Activated naive CD4-positive, alpha-beta T cell treated with anti-CD3 and anti-CD28 coated beads, Interleukin-2, amount 50 U/mL, for 72 hours (primary cell): Measurements from ENCODE around the gene RPTOR. TPM values are rescaled to one million over a fixed set of nuclear protein-coding genes. Genes with fewer than 3 reads are reported as not detected.

Experiments
- ATAC-seq, 2 donors: fragments of 150-1000 bp; cut with Tn5 transposase; 2 replicates each; pipeline ENCODE4 v1.10.0; 2021; ENCODE audit warnings: mild to moderate bottlenecking in 2 of 2, moderate library complexity in 2 of 2
- DNase-seq, 2 donors: peaks; one replicate each; pipeline ENCODE4 v3.0.0; 2021 to 2022; ENCODE audit warnings: low spot score in 2 of 2
- H3K27ac Mint-ChIP-seq, 2 donors: one replicate each; pipeline ENCODE4 v1.8.0; 2022; ENCODE audit warnings: mild to moderate bottlenecking in 2 of 2, mixed read lengths in 2 of 2
- H3K36me3 Mint-ChIP-seq, 2 donors: one replicate each; pipeline ENCODE4 v1.8.0; 2022; ENCODE audit warnings: mixed read lengths in 2 of 2
- H3K9me3 Mint-ChIP-seq, 2 donors: one replicate each; pipeline ENCODE4 v1.8.0; 2022; ENCODE audit warnings: mixed read lengths in 2 of 2
- total RNA-seq, 2 donors: library from RNA; stranded (reverse); gene quantifications; one replicate each; pipeline ENCODE4 v1.2.3, GENCODE V29; 2022

RPTOR gene
- total RNA-seq, 2 donors from 2014 or later, result 59.5 to 128 TPM

DNA sequence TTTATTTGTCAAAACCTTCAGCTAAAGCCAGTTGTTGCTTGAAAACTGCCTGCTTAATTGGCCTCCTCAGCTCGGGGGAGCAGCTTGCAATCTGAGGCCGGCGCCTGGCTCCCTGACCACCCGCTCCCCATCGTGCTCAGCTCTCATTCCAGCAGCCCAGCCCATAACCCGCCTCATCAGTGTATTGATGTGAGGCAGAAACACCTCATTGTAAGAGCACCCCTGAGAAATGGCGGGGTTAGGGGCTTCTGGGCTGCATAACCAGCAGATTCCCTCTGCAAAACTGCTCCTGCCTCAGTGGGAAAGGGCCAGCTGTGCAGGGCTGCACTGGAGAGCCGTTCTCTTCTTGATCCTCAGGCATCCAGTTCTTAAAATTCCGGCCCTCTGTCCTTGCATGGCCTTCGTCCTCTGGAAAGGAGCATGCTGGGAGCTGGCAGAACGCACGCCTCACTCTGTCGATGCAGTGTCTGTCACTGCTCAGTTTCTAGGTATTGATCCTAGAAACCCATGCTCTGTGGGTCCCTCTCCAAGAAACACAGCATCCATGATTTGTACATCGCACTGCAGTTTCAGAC, 333.2 kb downstream of the RPTOR start:
- H3K9me3 Mint-ChIP-seq, result peaks cover 0 to 9% of the 10 kb centered on the region in 2 donors
- peaks cover 53 to 66% of the 10 kb centered on the region in 2 donors for H3K36me3 Mint-ChIP-seq
- H3K27ac Mint-ChIP-seq, result peak overlapping the region; percentile 96 to 99
- peak; percentile 4 to 12 for ATAC-seq
- no peak for DNase-seq

DNA sequence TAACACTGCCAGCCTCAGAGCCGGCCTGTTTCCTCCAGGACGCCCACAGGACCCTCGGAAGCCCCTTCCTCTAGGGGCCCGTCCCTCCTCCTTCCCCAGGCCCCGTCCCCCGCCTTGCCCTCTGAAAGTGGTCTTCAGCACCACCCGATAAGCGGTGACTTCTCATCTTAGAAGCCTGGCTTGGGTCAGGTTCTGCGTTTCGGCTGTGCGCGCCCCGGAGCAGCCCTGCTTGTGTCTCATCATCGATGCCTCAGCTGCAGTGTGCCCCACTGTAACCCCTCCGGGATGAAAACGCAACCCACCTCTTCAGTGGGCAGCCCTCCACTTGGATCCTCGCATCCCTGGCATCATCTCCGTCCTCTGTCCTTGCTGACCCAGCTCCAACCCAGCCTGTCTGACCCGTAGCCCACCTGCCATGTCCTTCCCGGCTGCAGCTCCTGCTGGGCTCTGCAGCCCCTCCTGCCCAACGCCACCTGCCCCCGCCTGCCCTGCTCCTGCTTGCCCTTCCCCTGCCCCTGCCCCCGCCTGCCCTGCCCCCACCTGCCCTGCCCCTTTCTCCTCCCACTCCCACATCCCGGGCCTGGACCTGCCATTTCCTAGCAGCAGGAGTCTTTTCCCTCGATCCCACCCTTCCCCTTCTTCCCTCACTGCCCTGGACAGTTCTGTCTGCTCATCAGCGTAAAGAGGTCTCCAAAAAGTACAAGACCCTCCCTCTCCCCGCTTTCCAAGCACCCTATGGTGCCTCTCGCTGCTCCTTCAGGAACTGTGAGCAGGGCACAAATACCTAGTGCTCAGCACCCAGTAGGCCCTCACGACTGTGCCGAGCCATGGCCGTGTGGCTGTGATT, 334.5 kb downstream of the RPTOR start:
- Mint-ChIP-seq H3K27ac (peak overlapping the region; percentile 89 to 96), H3K9me3 (peaks cover 0 to 9% of the 10 kb centered on the region in 2 donors), H3K36me3 (peaks cover 43 to 65% of the 10 kb centered on the region in 2 donors)
- ATAC-seq, result no peak
- no peak for DNase-seq

DNA sequence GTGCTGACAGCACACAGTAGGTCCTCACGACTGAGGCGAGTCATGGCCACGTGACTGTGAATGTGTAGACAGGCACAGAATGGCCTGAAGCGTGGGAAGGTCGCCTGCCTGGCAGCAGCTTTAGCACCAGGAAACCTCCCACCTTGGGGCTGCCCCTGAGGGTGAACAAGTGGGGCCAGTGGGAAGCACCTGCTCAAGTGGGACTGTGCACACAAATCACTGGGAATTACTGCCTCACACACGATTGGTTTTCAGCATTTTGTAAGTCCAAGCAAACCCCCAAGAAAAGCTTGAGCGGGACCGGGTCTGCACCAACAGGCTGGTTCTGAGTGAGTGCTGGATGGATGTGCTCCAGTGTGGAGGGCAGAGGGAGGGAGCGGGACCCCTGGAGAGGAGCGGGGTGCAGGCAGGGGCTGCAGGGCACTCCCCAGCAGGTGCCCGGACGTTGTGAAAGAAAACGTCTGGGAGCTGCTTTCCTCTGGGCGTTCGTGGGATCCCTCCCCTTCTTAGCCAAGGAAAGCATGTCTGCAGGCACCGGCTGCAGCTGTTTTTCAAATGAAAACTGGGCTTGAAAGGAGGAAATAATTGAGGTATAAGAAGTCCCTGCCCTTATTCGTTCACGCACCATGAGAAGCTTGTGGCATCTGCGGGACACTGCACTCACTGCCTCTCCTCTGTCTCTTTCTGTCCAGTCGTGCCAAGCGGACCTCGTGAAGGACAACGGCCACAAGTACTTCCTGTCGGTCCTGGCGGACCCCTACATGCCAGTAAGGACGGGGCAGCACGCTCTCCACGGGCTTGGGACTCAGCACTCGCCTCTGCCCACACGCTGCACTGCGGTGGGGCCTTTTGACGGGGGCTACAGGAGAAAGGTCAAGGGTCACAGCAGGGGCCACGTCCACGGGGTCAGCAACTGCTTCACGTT, 335.3 kb downstream of the RPTOR start:
- DNase-seq (peak in 1 of 2 donors; percentile 74), ATAC-seq (peak in 1 of 2 donors; percentile 28)
- Mint-ChIP-seq H3K9me3 (peaks cover 0 to 9% of the 10 kb centered on the region in 2 donors), H3K36me3 (peaks cover 39 to 66% of the 10 kb centered on the region in 2 donors), H3K27ac (peak overlapping the region; percentile 89 to 96)

DNA sequence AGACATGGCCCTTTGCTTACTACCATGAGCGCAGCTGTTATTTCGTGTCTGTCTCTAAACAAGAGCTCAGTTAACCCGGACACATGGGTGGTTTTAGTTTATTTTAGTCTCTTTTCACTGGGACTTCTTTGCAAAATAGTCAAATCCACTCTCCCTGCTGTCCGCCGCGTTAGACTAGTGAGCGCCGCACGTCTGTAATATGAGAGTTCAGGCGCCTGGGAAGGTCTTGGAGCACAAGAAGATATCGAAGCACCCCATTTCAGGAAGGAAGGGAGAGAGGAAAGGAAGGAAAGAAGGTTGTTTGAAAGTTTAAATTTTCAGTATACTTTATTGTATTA, 336.0 kb downstream of the RPTOR start:
- H3K27ac Mint-ChIP-seq, result peak overlapping the region; percentile 56 to 96
- peaks cover 0 to 9% of the 10 kb centered on the region in 2 donors for H3K9me3 Mint-ChIP-seq
- ATAC-seq, result no peak
- no peak for DNase-seq
- H3K36me3 Mint-ChIP-seq, result peaks cover 32 to 65% of the 10 kb centered on the region in 2 donors

DNA sequence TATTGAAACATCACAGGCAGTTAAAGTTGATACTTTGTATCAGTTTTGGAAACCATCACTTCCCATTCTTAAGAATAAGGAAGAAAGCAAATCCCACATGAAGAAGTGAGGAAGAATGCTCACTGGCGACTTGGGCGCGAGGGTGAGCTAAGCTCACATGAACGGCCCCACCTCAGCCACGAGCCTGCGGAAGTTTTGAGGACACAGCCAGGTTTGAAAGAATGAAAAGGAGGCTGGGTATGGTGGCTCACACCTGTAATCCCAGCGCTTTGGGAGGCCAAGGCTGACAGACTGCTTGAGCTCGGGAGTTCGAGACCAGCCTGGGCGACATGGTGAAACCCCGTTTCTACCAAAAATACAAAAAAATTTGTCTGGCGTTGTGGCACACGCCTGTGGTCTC, 336.7 kb downstream of the RPTOR start:
- no peak for DNase-seq
- ATAC-seq, result no peak
- peaks cover 32 to 69% of the 10 kb centered on the region in 2 donors for H3K36me3 Mint-ChIP-seq
- peak overlapping the region in 1 of 2 donors; percentile 96 for H3K27ac Mint-ChIP-seq
- peaks cover 0 to 9% of the 10 kb centered on the region in 2 donors for H3K9me3 Mint-ChIP-seq

DNA sequence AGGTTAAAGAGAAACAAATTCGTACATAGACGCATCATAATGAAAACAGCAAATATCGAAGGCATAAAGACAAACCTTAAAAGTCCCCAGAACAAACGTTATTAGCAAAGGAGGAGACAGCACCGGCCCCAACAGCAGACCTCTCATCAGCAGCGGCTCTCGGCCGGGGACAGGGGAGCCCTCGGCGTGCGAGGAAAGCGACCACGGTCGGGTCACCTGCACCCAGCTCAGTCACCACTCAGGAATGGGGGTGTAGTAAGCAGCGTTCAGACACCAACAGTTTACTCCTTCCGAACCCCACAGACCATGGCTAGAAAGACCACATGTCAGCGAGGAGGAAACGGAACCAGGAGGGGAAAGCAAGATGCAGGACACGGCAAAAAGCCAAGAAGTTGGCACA, 337.7 kb downstream of the RPTOR start:
- Mint-ChIP-seq H3K27ac (peak overlapping the region in 1 of 2 donors; percentile 96), H3K9me3 (peaks cover 0 to 4% of the 10 kb centered on the region in 2 donors), H3K36me3 (peaks cover 25 to 68% of the 10 kb centered on the region in 2 donors)
- DNase-seq (no peak), ATAC-seq (no peak)

DNA sequence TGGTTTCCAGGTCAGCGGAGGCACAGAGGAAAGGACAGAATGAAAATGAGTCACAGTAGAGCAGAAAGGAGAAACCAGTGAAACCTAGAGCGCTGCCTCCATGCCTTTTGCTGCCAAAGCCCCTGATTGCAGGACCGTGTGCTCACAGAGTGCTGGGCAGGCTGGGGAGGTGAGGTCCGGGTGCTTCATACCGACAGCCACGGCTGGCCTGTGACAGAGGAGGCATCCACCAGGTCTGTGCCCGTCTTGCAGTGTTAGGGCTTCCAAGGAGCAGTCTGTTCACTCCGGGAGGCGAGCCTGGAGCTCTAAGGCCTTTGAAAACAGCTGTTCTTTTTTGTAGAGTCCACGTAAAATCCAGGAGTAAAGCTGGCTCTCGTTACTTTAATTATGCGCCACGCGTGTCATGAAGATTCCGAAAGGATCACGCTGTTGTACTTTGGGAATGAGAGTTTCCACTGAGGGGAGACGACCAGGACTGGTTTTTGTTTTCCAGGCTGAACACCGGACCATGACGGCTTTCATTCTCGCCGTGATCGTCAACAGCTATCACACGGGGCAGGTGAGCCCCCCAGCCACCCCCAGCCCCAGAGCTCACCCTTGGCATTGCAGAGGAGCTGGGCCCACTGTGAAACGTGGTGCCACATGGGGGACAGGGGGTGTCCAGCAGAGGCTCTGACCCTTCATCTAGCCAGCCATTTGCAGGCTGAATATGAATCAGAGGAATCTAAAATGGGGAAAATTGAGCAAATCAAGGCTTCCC, 338.5 kb downstream of the RPTOR start:
- peaks cover 23 to 67% of the 10 kb centered on the region in 2 donors for H3K36me3 Mint-ChIP-seq
- peaks cover 0 to 3% of the 10 kb centered on the region in 2 donors for H3K9me3 Mint-ChIP-seq
- ATAC-seq (no peak), DNase-seq (no peak)
- peak overlapping the region; percentile 29 to 96 for H3K27ac Mint-ChIP-seq

DNA sequence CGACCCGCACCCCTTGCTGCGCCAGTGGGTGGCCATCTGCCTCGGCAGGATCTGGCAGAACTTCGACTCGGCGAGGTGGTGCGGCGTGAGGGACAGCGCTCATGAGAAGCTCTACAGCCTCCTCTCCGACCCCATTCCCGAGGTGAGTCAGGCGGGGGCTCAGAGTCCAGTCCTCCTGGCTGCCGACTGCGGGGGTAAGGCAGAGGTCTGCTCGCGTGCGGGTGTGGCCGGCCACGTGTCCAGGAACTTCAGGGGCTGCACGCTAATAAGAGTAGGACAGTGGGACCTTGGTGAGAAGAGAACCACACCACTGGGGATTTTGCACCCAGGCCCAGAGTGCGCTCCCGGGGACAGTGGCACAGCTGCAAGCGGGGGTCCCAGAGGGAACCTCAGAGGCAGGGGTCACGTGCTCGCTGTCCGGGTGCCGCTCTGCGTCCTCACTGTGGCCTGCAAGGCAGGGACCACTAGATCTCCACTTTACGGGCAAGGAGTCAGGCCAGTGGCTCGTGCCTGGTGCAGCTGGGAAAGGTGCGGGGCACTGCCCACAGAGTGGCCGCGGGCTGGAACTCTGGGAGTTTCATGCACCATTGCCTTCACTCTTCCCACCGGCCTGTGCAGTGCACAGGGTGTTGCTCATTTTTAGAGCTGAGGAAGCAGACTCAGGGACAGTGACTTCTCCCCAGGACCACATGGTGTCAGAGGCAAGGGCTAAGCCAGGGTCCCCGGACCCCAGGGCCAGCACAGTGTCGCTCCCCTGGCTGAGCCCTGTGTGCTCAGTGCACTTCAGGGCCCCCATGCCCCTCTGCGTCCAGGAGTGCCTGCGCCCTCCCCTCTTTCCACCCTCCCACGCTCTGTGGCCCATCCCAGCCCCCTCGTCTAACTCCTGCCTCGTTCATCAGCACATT, 339.4 kb downstream of the RPTOR start:
- H3K27ac Mint-ChIP-seq, result peak overlapping the region; percentile 65 to 98
- peaks cover 26 to 74% of the 10 kb centered on the region in 2 donors for H3K36me3 Mint-ChIP-seq
- DNase-seq (no peak), ATAC-seq (no peak)
- H3K9me3 Mint-ChIP-seq, result peaks cover 0 to 3% of the 10 kb centered on the region in 2 donors

DNA sequence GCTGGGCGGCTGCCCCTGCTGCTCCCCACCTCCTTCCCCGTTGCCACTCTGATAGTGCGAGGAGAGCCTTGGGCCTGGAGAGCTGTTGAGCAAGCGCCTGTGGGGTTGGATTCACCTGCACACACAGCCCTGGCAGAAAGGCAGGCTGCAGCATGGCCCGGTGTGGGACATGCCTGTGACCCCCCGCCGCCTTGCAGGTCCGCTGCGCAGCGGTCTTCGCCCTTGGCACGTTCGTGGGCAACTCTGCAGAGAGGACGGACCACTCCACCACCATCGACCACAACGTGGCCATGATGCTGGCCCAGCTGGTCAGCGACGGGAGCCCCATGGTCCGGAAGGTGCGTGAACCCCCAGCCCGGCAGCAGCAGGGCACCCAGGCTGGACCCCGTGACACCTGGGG, 340.2 kb downstream of the RPTOR start:
- ATAC-seq (no peak), DNase-seq (no peak)
- H3K36me3 Mint-ChIP-seq, result peaks cover 25 to 72% of the 10 kb centered on the region in 2 donors
- H3K27ac Mint-ChIP-seq, result peak overlapping the region; percentile 65 to 98
- H3K9me3 Mint-ChIP-seq, result no peaks in the 10 kb centered on the region

DNA sequence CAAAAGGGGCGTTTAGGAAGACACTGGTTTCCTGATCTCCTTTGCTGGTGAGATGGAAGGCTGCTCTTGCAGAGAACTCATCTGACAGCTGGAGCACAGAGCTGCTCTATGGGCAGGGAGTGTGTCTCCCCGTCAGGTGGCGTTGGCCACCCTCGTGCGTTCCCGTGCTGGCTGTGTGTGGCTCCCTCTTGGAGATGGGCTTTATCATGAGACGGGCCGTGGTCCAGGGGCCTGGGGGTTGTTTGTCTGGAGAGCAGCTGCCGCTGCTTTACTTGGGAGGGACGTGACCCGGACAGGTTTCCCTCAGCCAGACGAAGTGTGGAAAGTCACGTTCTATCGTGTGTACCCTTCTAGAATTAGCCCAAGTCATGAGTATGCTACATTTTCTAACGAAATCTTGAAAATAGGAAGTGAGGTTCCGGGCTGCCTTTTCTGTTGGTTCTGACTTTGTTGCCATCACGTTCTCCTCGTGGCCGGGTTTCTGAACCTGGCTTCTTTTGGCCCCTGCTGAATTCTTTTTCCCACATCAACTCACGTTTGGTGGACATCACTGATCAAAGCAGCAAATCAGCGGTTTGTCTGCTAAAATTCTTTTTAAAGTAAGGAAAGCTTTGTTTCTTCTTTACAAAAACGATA, 341.4 kb downstream of the RPTOR start:
- Mint-ChIP-seq H3K27ac (peak overlapping the region; percentile 29 to 98), H3K9me3 (no peaks in the 10 kb centered on the region), H3K36me3 (peaks cover 30 to 76% of the 10 kb centered on the region in 2 donors)
- ATAC-seq, result no peak
- DNase-seq, result no peak

DNA sequence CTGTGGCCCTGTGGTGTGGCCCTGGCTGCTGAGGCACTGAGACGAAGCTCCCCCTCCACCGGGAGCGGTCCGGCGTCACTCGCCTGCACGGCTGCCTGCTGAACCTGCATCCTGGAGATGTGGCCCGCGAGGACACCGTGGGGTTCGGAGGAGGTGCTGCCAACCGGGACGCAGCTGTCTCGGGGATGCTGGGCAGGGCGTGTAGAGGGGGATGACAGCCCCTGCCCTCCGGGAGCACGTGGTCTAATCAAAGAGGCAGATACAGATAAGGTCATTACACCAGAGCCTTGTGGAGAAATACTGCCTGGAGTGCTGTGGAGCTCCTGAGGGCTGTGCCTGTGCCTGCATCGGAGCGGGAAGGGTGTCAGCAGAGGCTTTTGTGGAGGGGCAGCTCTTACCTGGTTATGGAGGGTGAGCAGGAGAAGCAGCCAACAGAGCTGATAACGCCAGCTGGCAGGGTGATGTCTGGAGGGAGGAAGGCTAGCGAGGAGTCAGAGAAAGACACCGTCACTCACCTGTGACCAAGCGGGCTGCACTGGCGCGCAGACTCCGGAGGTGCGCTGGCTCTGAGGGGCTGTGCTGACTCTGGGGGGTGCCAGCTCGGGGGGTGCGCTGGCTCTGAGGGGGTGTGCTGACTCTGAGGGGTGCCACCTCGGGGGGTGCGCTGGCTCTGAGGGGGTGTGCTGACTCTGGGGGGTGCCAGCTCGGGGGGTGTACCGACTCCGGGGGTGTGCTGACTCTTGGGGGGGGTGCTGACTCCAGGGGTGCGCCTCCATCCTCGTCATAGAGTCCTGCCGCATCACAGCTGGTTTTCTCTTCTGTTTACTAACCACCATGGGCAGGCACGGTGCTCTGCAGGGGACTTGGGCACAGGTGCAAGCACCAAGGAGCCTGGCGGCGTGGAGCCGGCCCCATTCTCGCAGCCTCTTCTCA, 342.3 kb downstream of the RPTOR start:
- H3K27ac Mint-ChIP-seq, result peak overlapping the region; percentile 29 to 98
- no peaks in the 10 kb centered on the region for H3K9me3 Mint-ChIP-seq
- no peak for DNase-seq
- peaks cover 26 to 71% of the 10 kb centered on the region in 2 donors for H3K36me3 Mint-ChIP-seq
- no peak for ATAC-seq

DNA sequence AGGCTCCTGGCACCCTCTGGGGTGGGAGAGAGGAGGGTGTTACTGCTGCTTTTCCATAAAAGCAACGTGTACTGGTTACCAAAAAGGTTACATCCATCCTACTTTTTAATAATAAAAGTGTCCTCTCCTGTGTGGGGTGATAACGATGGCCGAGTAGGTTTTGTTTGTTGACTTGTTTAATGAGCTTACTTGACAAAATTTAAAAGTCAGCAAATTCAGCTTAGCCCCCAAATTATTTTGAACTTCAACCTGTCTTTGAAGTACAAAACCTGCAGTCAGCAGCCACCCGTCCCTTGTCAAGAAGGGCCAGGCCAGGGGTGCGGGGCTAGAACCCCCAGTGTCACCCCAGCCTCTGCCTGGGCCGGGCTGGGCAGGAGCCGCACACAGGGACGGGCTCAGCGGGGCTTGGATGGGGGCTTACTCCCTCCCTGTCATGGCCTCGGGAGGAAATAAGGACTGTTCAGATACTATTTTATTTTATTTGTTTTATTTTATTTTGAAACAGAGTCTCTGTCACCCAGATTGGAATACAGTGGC, 343.1 kb downstream of the RPTOR start:
- Mint-ChIP-seq H3K27ac (peak overlapping the region in 1 of 2 donors; percentile 98), H3K9me3 (no peaks in the 10 kb centered on the region), H3K36me3 (peaks cover 21 to 68% of the 10 kb centered on the region in 2 donors)
- DNase-seq, result no peak
- ATAC-seq, result no peak

DNA sequence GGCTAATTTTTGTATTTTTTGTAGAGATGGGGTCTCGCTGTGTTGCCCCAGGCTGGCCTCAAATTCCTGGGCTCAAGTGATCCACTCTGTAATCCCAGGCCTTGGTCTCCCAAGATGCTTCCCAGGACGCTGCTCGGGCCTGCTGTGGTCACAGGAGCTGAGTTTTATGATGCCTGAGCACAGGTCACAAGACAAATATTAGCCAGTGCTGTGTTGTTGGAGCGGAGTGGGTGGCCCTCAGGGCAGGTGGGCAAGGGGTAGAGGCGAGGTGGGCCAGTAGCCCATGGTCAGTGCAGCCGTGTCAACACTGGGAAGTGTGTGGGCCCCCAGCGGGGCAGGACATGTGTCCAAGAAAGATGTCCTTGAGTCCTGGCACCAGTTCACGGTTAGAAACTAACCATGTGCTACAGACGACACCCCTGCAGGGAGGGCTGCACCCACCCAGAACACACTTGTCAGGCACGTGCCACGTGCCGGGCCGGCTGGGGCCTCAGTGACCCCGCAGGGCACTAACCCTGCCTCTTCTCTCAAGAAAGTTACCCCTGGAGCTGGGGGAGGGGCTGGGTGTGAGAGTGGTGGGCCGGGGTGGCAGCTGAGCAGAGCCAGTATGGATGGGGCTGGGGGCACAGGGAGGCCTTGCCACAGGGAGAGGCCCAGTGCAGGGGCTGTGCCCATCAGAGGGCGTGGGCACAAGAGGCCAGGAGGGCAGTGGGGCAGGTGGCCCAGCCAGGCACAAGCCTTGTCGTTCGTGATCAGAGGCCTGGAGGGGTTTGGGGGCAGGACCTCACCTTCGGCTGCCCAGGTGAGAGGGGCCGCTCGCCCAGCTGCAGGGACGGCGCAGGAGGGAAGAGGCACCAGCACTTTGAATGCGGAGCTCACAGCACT, 343.9 kb downstream of the RPTOR start:
- H3K9me3 Mint-ChIP-seq, result no peaks in the 10 kb centered on the region
- peaks cover 26 to 69% of the 10 kb centered on the region in 2 donors for H3K36me3 Mint-ChIP-seq
- ATAC-seq (no peak), DNase-seq (no peak)
- H3K27ac Mint-ChIP-seq, result peak overlapping the region; percentile 65 to 98
